Mucosa of descending colon (tissue), 3 donors: ENCODE data around the gene LYRM4. TPM values are rescaled to one million over a fixed set of nuclear protein-coding genes. Genes with fewer than 3 reads are reported as not detected.

ENCODE experiments used
- ATAC-seq: fragments of 200-7000 bp; cut with Tn5 transposase; one replicate; pipeline ENCODE4 v1.9.1; 2020; ENCODE audit warnings: mild to moderate bottlenecking, moderate library complexity
- DNase-seq, 3 donors: peaks; one replicate each; pipeline ENCODE4 v3.0.0-alpha.2; 2020
- H3K36me3 ChIP-seq: fragments of 200-600 bp; one replicate; pipeline ENCODE4 v1.8.0; 2021; ENCODE audit warnings: low read depth, mild to moderate bottlenecking
- H3K4me1 ChIP-seq: fragments of 200-600 bp; one replicate; pipeline ENCODE4 v1.8.0; 2021; ENCODE audit warnings: low read depth, mild to moderate bottlenecking
- H3K4me3 ChIP-seq: fragments of 200-600 bp; one replicate; pipeline ENCODE4 v1.8.0; 2021; ENCODE audit warnings: mild to moderate bottlenecking
- H3K9me3 ChIP-seq: fragments of 200-600 bp; one replicate; pipeline ENCODE4 v1.8.0; 2021; ENCODE audit warnings: mild to moderate bottlenecking
- intact Hi-C, 2 donors: fragments of 100-400 bp; cut with DNase I in 1 of 2; cut with micrococcal nuclease in 1 of 2; formaldehyde crosslinking; loops; one replicate each; pipeline versions ENCODE4 v1.11.0 to v1.11.1; 2022; cut with DNase I, micrococcal nuclease
- total RNA-seq, 3 donors: library from RNA; stranded (reverse); fragmentation: NEBNext Ultra II Directional in 2 of 3; extraction: Animal tissue kit (Norgen Biotek cat#: 25700) in 2 of 3; gene quantifications; one replicate each; pipeline versions ENCODE4 v1.2.1 to v1.2.4, GENCODE V29; 2021 to 2023
- TF ChIP-seq, protein P1 (sequence below): fragments of 200-600 bp; IDR thresholded peaks from one replicate; pipeline ENCODE4 v1.8.0; 2022; ENCODE audit warnings: antibody characterized with exemption, mild to moderate bottlenecking
- donor health status: DM: no; HTN: no; CAD: no; lungs with moderate emphysema.
- donor health status: DM: no; HTN: no; CAD: no.
- donor health status: DM: no; HTN: yes; CAD: no.

Gene LYRM4
- total RNA-seq, 3 donors from 2014 or later, result 13.6 to 19.8 (median 13.9) TPM

DNA sequence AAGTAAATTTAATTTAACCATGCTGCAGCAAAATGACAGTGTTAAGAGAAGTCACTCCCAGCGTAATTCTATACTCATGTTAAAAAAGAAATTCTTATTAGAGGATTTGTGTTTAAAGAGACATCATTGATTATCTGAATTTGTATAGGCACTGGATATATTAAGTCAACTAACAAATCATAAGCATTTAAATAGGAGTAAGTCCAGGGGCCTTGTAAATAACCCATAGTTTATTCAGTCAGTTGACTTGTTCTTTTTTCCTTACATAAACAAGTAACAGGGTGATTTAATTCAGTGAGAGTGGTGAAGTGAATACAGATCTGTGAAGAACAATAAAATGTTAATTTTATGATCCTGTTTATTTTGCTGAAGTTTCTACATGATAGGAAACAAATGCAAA is 22.4 kb downstream of the LYRM4 start:
- TF ChIP-seq, protein P1, sequence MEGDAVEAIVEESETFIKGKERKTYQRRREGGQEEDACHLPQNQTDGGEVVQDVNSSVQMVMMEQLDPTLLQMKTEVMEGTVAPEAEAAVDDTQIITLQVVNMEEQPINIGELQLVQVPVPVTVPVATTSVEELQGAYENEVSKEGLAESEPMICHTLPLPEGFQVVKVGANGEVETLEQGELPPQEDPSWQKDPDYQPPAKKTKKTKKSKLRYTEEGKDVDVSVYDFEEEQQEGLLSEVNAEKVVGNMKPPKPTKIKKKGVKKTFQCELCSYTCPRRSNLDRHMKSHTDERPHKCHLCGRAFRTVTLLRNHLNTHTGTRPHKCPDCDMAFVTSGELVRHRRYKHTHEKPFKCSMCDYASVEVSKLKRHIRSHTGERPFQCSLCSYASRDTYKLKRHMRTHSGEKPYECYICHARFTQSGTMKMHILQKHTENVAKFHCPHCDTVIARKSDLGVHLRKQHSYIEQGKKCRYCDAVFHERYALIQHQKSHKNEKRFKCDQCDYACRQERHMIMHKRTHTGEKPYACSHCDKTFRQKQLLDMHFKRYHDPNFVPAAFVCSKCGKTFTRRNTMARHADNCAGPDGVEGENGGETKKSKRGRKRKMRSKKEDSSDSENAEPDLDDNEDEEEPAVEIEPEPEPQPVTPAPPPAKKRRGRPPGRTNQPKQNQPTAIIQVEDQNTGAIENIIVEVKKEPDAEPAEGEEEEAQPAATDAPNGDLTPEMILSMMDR, result no peak
- no peak for ATAC-seq
- intact Hi-C loops, result no loop called here

DNA sequence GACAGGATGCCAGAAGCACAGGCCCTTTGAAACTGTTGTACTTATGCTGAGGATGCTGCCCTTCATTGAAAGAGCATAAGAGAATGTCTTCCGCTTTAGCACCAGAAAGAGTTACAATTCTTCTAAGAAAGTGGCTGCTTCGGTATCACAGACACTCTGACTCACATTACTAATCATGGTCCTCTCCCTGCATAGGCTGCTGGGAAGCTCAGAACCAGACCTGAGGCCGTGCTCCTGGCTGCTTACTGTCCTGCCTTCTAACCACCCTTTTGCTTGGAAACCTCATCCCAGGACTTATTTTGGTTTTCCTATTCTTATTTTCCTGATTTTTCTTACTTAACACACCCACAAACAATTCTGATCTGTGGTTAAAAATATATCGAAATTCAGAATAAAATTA is 22.9 kb downstream of the LYRM4 start:
- ATAC-seq, result no peak

More for the DNA sequence above, 22.4 kb downstream of the LYRM4 start:
- Histone ChIP-seq H3K4me1 (no peaks in the 10 kb centered on the region), H3K4me3 (no peak overlapping the region), H3K9me3 (no peaks in the 10 kb centered on the region), H3K36me3 (no peaks in the 10 kb centered on the region)
- DNase-seq, result no peak

DNA sequence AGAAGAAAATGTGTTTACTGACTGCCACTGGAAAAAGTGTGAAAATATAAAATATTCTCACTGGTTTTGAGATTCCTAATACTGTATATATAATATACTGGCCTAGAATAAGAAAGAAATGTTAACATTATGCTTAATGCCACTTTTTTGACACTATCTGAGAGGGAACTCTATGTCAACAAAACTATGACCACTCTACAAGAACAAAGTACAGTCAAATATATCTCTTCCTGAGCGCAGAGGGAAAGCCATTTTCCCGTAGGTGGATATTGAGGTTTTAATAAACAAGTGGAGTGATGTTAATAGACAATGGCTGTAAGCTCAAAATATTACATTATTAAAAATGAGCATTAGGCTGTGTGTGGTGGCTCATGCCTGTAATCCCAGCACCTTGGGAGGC is 24.9 kb downstream of the LYRM4 start:
- intact Hi-C loops, result no loop called here
- Histone ChIP-seq H3K9me3 (no peaks in the 10 kb centered on the region), H3K4me3 (no peak overlapping the region), H3K4me1 (no peaks in the 10 kb centered on the region), H3K36me3 (no peaks in the 10 kb centered on the region)
- ATAC-seq, result no peak
- TF ChIP-seq, protein P1, result no peak
- DNase-seq, result no peak

More for the DNA sequence above, 22.9 kb downstream of the LYRM4 start:
- DNase-seq, result no peak
- H3K4me3 ChIP-seq, result no peak overlapping the region
- no peaks in the 10 kb centered on the region for H3K36me3 ChIP-seq
- TF ChIP-seq, protein P1, result no peak
- intact Hi-C loops, result no loop called here
- H3K9me3 ChIP-seq, result no peaks in the 10 kb centered on the region
- H3K4me1 ChIP-seq, result no peaks in the 10 kb centered on the region

DNA sequence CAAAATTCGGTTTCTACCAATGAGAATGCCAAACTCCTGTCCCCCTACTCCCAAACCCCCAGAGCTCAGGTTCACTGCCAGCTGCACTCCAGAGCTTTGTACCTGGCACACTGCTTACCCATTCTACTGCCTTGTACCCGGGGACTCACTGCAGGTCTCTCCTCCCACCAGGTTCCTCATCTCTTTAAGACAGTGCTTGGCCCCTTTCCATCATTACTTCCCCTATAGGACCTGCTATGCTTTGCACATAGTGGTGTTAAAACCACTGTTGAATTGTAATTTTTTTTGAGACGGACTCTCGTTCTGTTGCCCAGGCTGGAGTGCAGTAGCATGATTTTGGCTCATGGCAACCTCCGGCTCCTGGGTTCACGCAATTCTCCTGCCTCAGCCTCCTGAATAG is 25.9 kb downstream of the LYRM4 start:
- intact Hi-C loops, result no loop called here

DNA sequence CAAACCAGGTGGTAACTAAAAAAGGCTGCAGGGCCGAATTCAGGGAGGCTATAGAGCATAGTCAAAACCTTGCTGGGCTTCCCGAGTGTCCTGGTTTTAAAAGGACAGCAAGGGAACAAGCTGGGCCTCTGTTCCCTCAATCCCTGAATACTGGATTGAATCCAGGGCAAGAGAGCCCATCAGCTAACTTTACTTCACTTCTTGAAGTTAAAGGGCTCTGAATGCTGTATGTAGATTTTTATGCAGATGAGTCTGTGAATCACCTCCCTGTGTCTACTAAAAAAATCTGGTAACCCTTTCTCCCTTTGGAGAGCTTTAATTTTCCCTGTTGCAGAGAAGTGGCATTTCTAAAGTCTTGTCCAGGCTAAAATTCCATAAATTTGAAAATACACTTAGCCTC is 29.5 kb downstream of the LYRM4 start:
- no peaks in the 10 kb centered on the region for H3K36me3 ChIP-seq
- H3K4me3 ChIP-seq, result no peak overlapping the region
- no peaks in the 10 kb centered on the region for H3K9me3 ChIP-seq
- ATAC-seq (no peak), DNase-seq (no peak)
- H3K4me1 ChIP-seq, result no peaks in the 10 kb centered on the region
- TF ChIP-seq, protein P1, result no peak
- intact Hi-C loops, result no loop called here

More for the DNA sequence above, 25.9 kb downstream of the LYRM4 start:
- DNase-seq (peak in 1 of 3 donors; percentile 5), ATAC-seq (no peak)
- Histone ChIP-seq H3K4me1 (no peaks in the 10 kb centered on the region), H3K4me3 (no peak overlapping the region), H3K36me3 (no peaks in the 10 kb centered on the region), H3K9me3 (no peaks in the 10 kb centered on the region)
- TF ChIP-seq, protein P1, result no peak

DNA sequence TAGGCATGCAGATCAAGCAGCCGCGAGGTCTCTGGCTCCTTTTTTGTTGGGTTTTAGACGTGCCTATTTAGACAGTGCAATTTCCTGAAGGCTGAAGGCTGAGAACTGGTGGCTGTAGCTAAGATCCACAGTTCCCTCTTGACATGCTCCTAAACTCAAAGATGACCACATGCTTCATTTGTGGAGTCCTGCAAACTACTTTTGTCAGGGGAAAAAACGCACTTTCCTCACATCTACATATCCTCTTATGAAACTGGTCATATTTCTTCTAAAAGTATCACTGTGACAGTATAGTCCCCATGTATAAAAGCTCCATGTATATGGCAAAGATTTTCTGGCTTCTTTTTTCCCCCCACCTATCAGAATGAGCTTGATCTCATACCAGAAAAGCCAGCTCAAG is 30.7 kb downstream of the LYRM4 start:
- TF ChIP-seq, protein P1, result no peak
- Histone ChIP-seq H3K4me3 (no peak overlapping the region), H3K4me1 (no peaks in the 10 kb centered on the region), H3K9me3 (no peaks in the 10 kb centered on the region), H3K36me3 (no peaks in the 10 kb centered on the region)
- DNase-seq, result no peak
- intact Hi-C loops, result no loop called here
- no peak for ATAC-seq
